ENCODE measurements around the gene ADIG. TPM values are rescaled to one million over a fixed set of nuclear protein-coding genes. Genes with fewer than 3 reads are reported as not detected.
A peak's percentile ranks its signal among the peaks of the same experiment; 100 is the strongest.
"Not testable (repeated sequence)": the region's sequence is repeated elsewhere in the genome, so short reads cannot be mapped to it uniquely, and the experiment has no call there.

The ADIG gene
- polyA plus RNA-seq, 10 donors = not detected

GRCh38 chr20:38569747-38570525 lies 11.1 kb upstream of the ADIG start:
- DNase-seq = no peak

GRCh38 chr20:38573413-38573812 lies 7.6 kb upstream of the ADIG start:
- DNase-seq = peak; percentile 56 to 87 (median 57)

- peak in 2 of 3 donors; percentile 53 to 79 for DNase-seq
These were observed 1.6 kb upstream of the ADIG start for GRCh38 chr20:38579219-38579910.

GRCh38 chr20:38579921-38580320 lies 1.1 kb upstream of the ADIG start:
- no peak for DNase-seq

GRCh38 chr20:38581830-38582358 lies 897 bp downstream of the ADIG start:
- no peak for DNase-seq

DNA sequence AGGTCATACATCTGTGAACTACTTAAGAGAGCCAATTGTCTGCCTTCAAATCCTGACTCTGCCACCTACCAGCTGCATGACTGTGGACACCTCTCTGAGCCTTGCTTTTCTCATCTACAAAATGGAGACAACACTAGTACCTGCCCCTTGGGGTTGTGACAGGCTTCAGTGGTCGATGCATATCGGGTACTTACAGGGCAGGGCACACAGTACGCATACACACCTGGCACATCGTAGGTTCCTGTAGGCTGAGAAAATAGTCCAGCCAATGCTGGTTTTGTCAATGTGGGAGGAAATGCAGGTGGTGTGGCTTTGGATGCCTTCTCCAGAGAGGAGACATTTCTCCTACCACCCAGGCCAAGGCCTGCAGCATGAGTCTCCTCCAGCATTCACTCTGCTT lies 2.3 kb downstream of the ADIG start:
- DNase-seq = no peak

GRCh38 chr20:38584099-38584763 lies 3.2 kb downstream of the ADIG start:
- no peak for DNase-seq

GRCh38 chr20:38585404-38586180 lies 4.6 kb downstream of the ADIG start:
- DNase-seq = no peak

GRCh38 chr20:38586181-38586525 lies 5.2 kb downstream of the ADIG start:
- DNase-seq = no peak

DNA sequence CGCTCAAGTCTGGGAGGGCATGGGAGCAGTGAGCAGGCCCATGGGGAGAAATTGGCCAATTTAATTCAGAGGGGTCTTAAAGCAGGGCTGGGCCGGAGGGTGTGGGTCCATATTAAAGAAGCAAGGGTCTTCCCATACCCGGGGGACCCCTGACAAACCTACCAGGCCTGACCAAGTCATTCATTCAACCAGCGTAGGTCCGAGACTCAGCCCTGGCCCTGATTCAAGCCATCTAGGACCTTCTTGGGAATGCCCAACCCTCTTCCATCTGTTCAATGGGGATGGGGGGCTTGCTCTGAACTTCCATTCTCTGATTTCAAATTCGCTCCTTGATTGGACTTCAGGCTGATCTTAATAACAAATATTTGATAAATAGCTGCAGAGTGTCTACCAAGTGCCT lies 7.3 kb downstream of the ADIG start:
- no peak for DNase-seq

DNA sequence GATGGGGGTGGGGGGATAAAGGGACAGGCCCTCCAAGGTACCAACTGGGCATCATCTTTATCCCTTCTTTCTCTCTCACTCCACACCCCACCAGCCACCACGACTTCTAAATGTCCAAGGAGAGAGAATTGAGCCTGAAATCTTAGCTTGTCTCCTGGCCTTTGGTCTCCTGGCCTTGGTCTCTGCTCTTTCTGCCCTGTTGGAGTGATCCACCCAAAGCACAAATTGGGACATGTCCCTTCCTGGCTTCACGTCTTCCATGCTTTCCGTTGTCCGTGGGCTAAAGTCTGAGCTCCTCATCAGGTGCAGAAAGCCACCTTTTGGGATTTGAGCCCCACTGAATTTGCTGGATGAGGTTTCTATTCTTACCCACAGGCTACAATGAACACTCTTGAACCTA lies 8.4 kb downstream of the ADIG start:
- DNase-seq = no peak

- DNase-seq = no peak
These were observed 9.1 kb downstream of the ADIG start for GRCh38 chr20:38589967-38590675.

DNA sequence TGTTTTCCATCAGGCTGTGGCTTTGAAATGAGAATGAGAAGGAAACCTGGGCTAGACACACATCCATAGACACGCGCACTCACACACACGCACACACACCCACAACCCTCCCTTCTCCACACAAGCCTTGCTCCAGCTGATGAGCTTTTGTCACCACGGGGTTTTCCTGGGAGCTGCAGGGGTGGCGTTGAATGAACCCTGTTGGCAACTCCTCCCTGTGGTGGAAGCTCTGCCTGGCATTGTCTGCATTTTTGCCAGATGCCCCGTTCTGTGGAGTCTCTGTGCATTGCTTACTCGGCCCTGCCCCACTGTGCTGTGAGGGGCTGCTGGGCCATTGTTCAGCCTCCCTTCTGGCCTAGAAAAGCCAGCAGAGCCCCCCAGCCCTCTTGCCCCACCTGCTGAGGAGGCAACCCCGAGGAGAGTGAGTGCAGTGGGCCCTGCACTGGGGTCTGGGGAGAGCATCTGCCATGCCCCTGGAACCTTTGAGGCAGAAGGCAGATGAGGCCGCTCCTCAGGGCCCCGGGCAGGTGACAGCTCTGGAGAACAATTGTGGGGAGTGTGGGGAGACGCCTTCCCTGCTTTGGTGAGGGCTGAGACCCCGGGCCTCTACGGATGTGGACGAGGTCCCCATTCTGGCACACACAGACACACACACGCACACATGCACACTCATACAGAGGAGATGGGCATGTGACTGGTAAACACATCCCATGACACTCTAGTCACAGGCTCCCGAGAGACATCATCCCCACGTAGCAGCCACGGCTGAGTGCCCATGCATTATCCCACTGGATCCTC lies 9.9 kb downstream of the ADIG start:
- DNase-seq = no peak

DNA sequence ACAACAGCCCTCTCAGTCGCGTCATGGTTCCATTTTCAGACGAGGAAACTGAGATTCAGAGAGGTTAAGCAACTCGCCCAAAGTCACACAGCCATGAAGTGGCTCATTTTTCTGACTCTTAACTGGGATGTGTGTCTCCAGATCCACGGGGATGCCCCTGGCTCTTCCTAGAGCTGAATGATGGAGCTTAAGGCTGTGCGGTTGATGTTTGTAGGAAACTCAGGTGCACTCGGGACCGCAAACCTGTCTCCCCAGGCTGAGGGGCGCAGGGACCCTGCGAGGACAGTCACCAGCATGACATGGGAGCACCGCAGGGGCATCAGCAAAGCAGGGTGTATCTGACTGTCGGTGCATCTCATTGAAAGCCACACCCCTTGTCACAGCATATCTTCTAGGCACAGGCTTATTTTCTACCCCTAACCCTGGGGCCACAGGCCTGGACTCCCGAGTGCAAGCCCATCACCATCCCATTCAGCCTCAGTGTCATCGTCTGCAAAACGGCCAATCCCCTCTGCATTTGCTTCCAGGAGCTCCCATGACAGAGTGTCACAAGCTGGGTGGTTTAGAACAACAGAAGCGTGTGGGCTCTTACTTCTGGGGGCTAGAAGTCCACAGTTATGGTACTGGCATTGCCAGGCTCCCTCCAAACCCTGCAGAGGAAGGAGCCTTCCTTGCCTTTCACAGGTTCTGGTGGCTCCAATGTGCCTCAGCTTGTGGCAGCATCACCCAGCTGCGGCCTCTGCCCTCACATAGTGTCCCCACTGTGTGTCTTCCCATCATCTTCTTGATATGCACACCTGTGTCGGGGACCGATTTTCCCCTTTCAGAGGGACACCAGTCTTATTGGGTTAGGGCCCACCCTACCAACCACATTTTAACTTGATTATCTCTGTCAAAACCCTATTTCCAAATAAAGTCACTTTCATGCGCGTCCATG lies 10.7 kb downstream of the ADIG start:
- no peak for DNase-seq

GRCh38 chr20:38592411-38592790 lies 11.4 kb downstream of the ADIG start:
- DNase-seq = not testable (repeated sequence)

GRCh38 chr20:38594281-38594680 lies 13.3 kb downstream of the ADIG start:
- not testable (repeated sequence) for DNase-seq

- DNase-seq = not testable (repeated sequence)
These were observed 14.9 kb downstream of the ADIG start for GRCh38 chr20:38595886-38596285.

DNA sequence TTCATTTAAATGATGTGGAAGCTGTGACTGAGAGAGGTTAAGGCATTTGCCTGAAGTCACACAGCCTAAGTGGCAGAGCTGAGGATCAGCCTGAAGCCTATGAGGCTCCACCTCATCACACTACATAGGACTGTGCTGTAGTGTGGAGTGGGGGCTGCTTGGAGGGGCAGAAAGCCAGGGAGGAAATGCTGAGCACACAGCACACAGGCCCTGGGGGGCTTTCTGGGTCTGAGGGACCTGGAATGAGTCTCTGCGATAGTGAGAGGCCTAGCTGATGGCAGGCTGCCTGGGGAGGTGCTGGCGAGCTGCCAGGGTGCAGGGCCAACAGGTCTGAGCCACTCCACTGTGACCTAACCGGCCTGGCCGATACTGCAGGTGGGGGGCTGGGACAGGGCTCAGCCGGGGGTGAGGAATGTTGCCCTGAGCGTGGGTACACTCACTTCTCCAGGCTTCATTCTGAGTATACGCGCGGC lies 18.4 kb downstream of the ADIG start:
- peak in 1 of 3 donors; percentile 23 for DNase-seq

DNA sequence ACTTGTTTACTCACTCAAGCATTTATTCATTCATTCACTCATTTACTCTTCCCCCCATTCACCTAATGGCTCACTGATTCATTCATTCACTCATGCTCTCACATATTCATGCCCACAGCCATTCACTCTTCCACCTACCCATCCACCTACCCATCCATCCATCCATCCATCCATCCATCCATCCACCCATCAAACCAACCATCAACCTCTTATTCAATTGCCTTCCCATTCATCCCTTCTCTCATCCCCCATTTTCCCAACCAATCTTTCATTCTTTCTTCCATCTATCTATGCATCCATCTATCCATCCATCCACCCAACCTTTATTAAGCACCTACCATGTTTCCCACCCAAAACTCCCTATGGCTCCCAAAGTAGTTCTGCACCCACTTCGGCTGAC lies 19.1 kb downstream of the ADIG start:
- no peak for DNase-seq
